Stimulated activated CD4-positive, alpha-beta T cell treated with anti-CD3 and anti-CD28 coated beads, Interleukin-2, amount 100 ng/mL, for 24 hours (primary cell): ENCODE data around the gene RBM43.
"Not testable (repeated sequence)": the region's sequence is repeated elsewhere in the genome, so short reads cannot be mapped to it uniquely, and the experiment has no call there.

Experiments used
- DNase-seq, 2 donors: peaks; one replicate each; pipeline ENCODE4 v3.0.0-alpha.2; 2020

Gene RBM43

GRCh38 chr2:151261231-151261976 lies at the start of gene RBM43:
TSS of gene RBM43 (minus strand) at chr2:151261863. CDS start at chr2:151261727, 136 bp downstream.
- DNase-seq, result peak; percentile 78 to 79

- not testable (repeated sequence) for DNase-seq
These were observed 48.6 kb upstream of the RBM43 start for GRCh38 chr2:151310313-151310712.

DNA sequence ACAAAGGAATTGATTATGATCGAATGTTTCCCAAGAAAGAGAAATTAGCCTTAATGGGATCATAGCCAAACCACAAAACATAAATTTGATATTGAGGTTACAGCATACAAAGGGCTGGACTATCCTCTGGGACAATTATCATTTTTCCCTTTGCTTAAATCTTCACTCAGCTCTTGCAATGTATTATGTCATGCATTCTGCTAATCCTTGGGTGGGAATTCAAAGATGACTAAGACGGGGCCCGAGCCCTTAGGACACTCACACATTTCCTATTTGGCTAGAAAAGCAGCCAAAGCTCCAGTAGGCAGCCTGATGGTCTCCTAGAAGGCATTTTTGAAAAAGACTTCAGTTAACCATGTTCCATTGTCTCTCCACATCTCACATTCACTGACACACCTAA lies 45.0 kb upstream of the RBM43 start:
- DNase-seq, result no peak

DNA sequence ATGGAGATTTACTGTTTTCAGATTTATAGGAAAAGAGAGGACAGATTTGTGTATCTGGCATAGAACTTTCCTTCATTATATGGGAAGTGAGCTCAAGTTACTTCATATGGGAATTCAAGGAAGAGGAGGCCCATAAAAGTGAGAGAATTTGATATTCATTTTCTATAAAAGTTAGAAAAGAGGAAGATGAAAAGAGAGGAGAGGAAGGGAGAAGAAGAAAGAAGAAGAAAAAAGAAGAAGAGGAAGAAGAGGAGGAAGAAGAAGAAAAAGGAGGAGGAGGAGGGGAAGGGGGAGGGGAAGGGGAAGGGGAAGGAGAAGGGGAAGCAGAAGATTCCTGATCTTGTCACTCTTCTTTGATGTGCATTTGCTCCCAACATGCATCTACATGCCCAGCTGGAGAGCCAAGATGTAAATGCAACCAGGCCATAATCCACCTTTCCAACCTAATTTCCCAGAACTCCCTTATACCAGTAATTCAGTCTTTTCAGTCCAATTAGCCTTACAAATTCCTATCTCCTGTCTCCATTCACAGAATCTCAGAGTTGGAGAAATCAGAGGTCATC lies 43.5 kb upstream of the RBM43 start:
- no peak for DNase-seq

- DNase-seq, result no peak
These were observed 41.2 kb upstream of the RBM43 start for GRCh38 chr2:151302879-151303278.

GRCh38 chr2:151302404-151302803 lies 40.7 kb upstream of the RBM43 start:
- DNase-seq, result no peak

GRCh38 chr2:151299920-151300539 lies 38.4 kb upstream of the RBM43 start:
- no peak for DNase-seq

DNA sequence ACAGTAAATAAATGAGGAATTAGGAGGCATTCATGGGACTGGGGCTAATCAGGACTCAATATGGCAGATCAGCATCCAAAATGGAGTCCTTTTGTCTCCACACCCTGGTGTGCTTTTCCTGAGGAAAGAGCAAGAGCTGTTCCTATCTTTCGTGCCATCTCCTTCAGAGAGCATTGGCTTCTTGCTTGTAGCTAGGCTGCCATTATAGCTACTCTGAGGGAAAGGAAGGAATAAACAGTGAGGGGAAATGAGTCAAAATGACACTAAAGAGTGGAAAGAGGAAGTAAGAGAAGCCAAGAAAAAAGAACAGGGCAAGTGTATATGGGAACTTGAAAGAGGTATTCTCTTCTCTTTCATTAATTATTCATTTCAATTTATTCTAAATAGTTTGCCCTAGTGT lies 36.2 kb upstream of the RBM43 start:
- no peak for DNase-seq

DNA sequence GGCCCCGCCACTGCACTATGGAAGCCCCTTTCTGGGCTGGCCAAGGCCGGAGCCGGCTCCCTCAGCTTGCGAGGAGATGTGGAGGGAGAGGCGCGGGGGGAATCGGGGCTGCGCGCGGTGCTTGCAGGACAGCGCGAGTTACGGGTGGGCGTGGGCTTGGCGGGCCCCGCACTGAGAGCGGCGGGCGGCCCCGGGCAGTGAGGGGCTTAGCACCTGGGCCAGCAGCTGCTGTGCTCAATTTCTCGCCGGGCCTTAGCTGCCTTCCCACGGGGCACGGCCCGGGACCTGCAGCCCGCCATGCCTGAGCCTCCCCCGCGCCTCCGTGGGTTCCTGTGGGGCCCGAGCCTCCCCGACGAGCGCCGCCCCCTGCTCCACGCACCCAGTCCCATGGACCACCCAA lies 34.3 kb upstream of the RBM43 start:
- not testable (repeated sequence) for DNase-seq

GRCh38 chr2:151292546-151292945 lies 30.9 kb upstream of the RBM43 start:
- DNase-seq, result no peak

DNA sequence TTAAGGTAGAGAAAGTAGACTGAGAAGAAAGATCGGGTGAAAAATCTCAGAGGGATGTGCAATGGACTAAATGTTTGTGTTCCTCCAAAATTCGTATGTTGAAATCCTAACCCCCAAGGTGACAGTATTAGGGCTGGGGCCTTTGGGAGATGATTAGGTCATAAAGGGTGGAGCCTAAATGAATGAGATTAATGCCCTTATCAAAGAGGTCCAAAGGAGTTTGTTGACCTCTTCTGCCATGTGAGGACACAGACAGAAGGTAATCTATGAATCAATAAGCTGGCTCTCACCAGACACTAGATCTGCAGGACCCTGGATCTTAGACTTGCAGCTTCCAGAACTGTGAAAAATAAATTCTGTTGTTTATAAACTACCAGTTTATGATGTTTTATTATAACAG lies 30.5 kb upstream of the RBM43 start:
- no peak for DNase-seq

DNA sequence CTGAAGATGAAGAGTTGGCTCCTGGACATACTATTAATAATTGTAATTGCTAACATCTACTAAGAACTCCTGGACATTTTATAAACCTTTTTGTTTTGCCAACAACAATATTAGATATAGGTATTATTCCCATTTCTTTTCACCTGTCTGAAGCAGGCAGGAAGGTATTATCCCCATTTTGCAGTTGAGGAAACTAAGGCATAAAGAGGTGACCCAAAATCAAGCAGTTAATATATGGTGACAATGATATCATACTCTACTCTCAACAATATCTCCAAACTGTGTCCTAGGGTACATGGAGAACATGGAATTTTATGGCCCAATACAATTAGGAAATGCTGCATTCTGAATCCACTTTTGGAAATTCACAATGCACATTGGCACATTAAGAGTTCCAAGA lies 29.6 kb upstream of the RBM43 start:
- no peak for DNase-seq

GRCh38 chr2:151289972-151290866 lies 28.6 kb upstream of the RBM43 start:
- peak; percentile 20 to 31 for DNase-seq

DNA sequence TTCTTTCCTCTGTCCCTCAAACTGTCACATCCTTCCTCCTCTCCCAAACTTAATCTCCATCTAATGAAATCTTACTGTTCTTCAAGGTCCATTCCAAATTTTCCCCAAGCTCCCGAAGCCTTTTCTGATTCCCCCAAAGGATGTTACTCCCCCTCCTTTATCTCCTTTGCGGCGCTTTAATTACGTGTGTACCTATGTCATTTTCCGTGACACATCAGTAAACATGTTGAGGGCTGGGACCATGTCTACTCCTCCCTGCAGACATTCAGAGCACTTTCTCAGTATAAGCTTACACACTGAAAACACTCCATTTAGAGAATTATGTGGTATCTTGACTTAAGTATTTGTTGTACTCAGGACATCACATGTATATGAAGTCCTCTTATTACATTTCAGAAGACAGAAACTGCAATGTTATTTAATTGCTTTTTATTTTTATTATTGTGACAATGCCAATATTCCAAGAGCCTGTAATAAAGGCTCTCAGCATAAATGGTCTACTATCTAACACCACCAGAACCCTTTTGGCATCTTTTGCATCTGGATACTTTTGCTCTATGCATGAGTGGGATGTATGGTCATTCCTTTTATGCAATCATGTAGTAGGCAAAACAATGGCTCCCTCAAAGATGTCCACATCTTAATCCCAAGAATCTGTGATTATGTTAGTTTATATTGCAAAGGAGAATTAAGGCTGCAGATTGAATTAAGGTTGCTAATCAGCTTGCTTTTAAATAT lies 26.0 kb upstream of the RBM43 start:
- DNase-seq, result no peak

DNA sequence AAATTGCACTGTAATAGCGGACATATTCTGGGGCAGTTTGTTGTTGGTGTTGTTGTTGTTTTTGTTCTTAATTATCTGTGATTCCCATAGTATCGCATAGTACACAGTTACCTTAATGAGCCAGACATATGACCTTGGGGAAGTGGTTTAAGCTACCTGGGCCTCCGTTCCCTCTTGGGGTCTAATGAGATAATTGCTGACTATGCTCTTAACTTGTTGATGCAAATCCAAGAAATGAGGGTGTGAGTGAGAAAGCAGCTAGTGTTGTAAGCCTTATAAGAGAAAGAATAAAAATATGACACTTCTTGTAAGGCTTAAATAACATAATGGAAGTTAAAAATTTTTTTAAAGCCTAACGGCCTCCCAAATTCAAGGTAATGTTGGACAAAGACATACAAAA lies 20.7 kb upstream of the RBM43 start:
- DNase-seq, result no peak

GRCh38 chr2:151280271-151280670 lies 18.6 kb upstream of the RBM43 start:
- no peak for DNase-seq

DNA sequence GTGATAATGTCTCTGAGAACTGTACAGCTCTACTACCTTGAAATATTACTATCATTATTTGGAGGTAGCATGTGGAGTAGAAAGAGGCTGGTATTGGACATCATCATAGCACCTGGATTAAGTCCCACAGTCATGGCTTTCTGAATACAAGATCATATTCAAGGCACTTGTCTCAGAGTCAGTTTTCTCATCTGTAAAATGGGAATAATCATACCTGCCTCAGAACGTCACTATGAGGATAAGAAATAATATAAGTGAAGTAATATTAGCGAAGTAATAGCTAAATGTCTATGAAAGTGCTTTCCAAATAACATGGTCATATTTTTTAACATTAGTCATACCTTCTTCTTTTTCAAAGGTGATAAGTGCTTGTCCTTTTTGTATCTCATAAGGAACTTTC lies 16.8 kb upstream of the RBM43 start:
- no peak for DNase-seq

DNA sequence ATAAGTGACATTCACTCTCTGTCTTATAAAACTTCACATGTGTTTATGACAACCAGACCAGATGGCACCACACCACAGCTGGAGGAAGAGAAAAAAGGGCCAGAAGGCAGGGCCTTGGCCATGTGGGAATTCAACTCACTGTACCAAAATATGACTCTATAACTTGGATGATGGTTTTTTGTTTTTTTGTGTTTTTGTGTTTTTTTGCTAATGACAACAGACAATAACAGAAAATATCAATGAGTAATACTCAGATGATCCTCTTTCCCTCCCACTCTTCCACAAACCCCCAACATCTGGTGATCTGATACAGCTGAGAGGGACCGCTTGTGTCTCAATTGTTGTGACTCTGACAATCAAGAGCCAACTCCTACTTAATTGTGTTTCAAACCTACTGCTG lies 15.4 kb upstream of the RBM43 start:
- DNase-seq, result no peak

- DNase-seq, result no peak
These were observed 13.6 kb upstream of the RBM43 start for GRCh38 chr2:151275291-151275690.

- no peak for DNase-seq
These were observed 10.2 kb upstream of the RBM43 start for GRCh38 chr2:151271824-151272223.

GRCh38 chr2:151269798-151270568 lies 8.3 kb upstream of the RBM43 start:
- DNase-seq, result no peak

DNA sequence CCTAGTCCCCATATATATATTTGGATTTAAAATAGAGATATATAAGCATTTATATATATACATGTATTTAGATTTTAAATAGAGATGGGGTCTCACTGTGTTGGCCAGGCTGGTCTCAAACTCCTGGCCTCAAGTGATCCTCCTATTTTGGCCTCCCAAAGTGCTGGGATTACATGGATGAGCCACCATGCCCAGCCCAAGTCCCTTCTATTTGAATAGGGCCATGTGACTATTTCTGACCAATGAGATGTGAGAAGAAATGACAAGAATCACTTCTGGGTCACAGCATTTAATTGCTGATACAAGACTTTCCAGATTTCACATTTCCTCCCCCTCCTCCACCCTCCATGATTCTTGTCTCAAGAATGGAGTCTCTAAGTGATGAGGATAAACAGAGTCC lies 6.4 kb upstream of the RBM43 start:
- DNase-seq, result no peak
